Measurements from ENCODE around the gene COG5. TPM values are rescaled to one million over a fixed set of nuclear protein-coding genes. Genes with fewer than 3 reads are reported as not detected.

COG5 gene
- total and polyA plus RNA-seq, 2 of the 8 experiments (the other 6 are each of a cell fraction or from before 2014, with no cell fraction given): 10.5 to 28.1 TPM

GRCh38 chr7:107563081-107563774 lies 492 bp downstream of the COG5 start (continued):
- TF ChIP-seq CTCF (IDR thresholded peaks at IDR 0.05; ENCODE audit: control extremely low read depth in 1 of 3, insufficient read depth in 1 of 3, low read depth in 1 of 3, low read length in 3 of 3): no peak
- no peak for TF ChIP-seq KDM1A (IDR thresholded peaks at IDR 0.05; ENCODE audit: borderline replicate concordance, low read length)
- no peak for TF ChIP-seq TBP (IDR thresholded peaks at IDR 0.05; ENCODE audit: low read depth, low read length)
- TF ChIP-seq, protein P1, sequence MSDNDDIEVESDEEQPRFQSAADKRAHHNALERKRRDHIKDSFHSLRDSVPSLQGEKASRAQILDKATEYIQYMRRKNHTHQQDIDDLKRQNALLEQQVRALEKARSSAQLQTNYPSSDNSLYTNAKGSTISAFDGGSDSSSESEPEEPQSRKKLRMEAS (IDR thresholded peaks at IDR 0.05): no peak
- no peak for TF ChIP-seq JUN (IDR thresholded peaks at IDR 0.05; ENCODE audit: low read depth, low read length)
- no peak for TF ChIP-seq RFX5 (IDR thresholded peaks at IDR 0.05; ENCODE audit: borderline replicate concordance, low read depth, low read length)
- TF ChIP-seq TEAD4 (IDR thresholded peaks at IDR 0.05; ENCODE audit: low read depth, low read length): no peak
- no peak for TF ChIP-seq BCL11A (IDR thresholded peaks at IDR 0.05; ENCODE audit: low read depth in 2 of 2, low read length in 2 of 2)
